Caco-2 (cell line): ENCODE results near the gene MEGF6. TPM values are rescaled to one million over a fixed set of nuclear protein-coding genes. Genes with fewer than 3 reads are reported as not detected.

Experiments used
- BruUV-seq: library from RNA; stranded (reverse); fragments of 400-500 nt; replicated peaks from 2 replicates; lab custom pipeline; 2021; lab: Mats Ljungman, UMichigan
- CTCF ChIA-PET: fragments of 300-600 bp; sonication (Branson Sonifier 250); formaldehyde crosslinking; loops from one replicate; lab custom pipeline; 2022; ENCODE audit warnings: antibody characterized with exemption; lab: Charles Lee
- POLR2A ChIA-PET: fragments of 300-600 bp; sonication (Branson Sonifier 250); formaldehyde crosslinking; loops from one replicate; lab custom pipeline; 2022; ENCODE audit warnings: antibody characterized with exemption; lab: Charles Lee
- DNase-seq, 2 experiments: peaks; one replicate each; pipeline versions ENCODE4 v3.0.0 to v3.0.0-alpha.2; 2020 to 2022
- H3K27me3 ChIP-seq: replicated peaks from 2 replicates; pipeline ENCODE4 v1.6.0; 2011; ENCODE audit warnings: low read length; ENCODE audit not compliant: control insufficient read depth, insufficient read depth
- H3K36me3 ChIP-seq: 2 replicates; pipeline ENCODE4 v1.5.1; 2011; ENCODE audit warnings: low read length; ENCODE audit not compliant: control insufficient read depth, insufficient read depth
- H3K4me1 ChIP-seq: fragments of 250-450 bp; sonication (Bioruptor Pico); 2 replicates; pipeline ENCODE4 v1.5.1; 2020; ENCODE audit warnings: mild to moderate bottlenecking
- H3K4me3 ChIP-seq: 2 replicates; pipeline ENCODE4 v1.5.1; 2011; ENCODE audit warnings: low read depth, mild to moderate bottlenecking, control low read depth, low read length
- H3K9me3 ChIP-seq: fragments of 250-450 bp; sonication (Bioruptor Pico); 2 replicates; pipeline ENCODE4 v1.5.1; 2020; ENCODE audit warnings: mild to moderate bottlenecking, moderate library complexity
- H3K27ac Mint-ChIP-seq: one replicate; pipeline ENCODE4 v1.8.0; 2022; ENCODE audit warnings: mixed read lengths; ENCODE audit not compliant: unreplicated experiment
- H3K27me3 Mint-ChIP-seq: one replicate; pipeline ENCODE4 v1.8.0; 2022; ENCODE audit warnings: mixed read lengths; ENCODE audit not compliant: insufficient read depth, unreplicated experiment
- H3K36me3 Mint-ChIP-seq: one replicate; pipeline ENCODE4 v1.8.0; 2022; ENCODE audit warnings: mild to moderate bottlenecking, mixed read lengths; ENCODE audit not compliant: insufficient read depth, unreplicated experiment
- H3K4me1 Mint-ChIP-seq: one replicate; pipeline ENCODE4 v1.8.0; 2022; ENCODE audit warnings: low read depth, mixed read lengths; ENCODE audit not compliant: unreplicated experiment
- H3K4me3 Mint-ChIP-seq: one replicate; pipeline ENCODE4 v1.8.0; 2022; ENCODE audit warnings: mild to moderate bottlenecking, moderate library complexity, mixed read lengths; ENCODE audit not compliant: unreplicated experiment
- H3K9me3 Mint-ChIP-seq: one replicate; pipeline ENCODE4 v1.8.0; 2022; ENCODE audit warnings: mixed read lengths; ENCODE audit not compliant: unreplicated experiment
- CTCF ChIP-seq, 2 experiments: fragments of 200-600 bp in 1 of 2; IDR thresholded peaks; 1 replicate in 1 of 2; 2 replicates in 1 of 2; pipeline versions ENCODE4 v1.5.1 to v1.8.0; 2011 to 2022; ENCODE audit warnings: antibody characterized with exemption in 1 of 2, control low read depth in 1 of 2, inconsistent platforms in 1 of 2, low read depth in 1 of 2, low read length in 1 of 2, mild to moderate bottlenecking in 1 of 2, moderate library complexity in 1 of 2; ENCODE audit not compliant: insufficient read depth in 1 of 2, severe bottlenecking in 1 of 2, unreplicated experiment in 1 of 2
- intact Hi-C: fragments of 100-400 bp; cut with micrococcal nuclease; formaldehyde crosslinking; loops from one replicate; pipeline ENCODE4 v1.10.0; 2022; ENCODE audit not compliant: unreplicated experiment
- total RNA-seq: library from RNA; stranded (reverse); gene quantifications from 2 replicates; pipeline ENCODE4 v1.2.3, GENCODE V29; 2022

MEGF6 gene
- total RNA-seq, 1 experiment from 2014 or later: 13.3 TPM

GRCh38 chr1:3522112-3522511 is 89.2 kb downstream of the MEGF6 start:
- intact Hi-C loops: no loop called here
- CTCF ChIA-PET: no interaction called here

GRCh38 chr1:3521426-3521825 is 89.9 kb downstream of the MEGF6 start:
- no peaks in the 10 kb centered on the region for H3K9me3 Mint-ChIP-seq
- Histone ChIP-seq H3K27me3 (no peaks in the 10 kb centered on the region), H3K36me3 (no peaks in the 10 kb centered on the region), H3K4me3 (no peak overlapping the region), H3K4me1 (no peaks in the 10 kb centered on the region), H3K9me3 (no peaks in the 10 kb centered on the region)
- no peak for TF ChIP-seq CTCF (IDR thresholded peaks at IDR 0.05; ENCODE audit: insufficient read depth in 1 of 2, low read depth in 1 of 2, low read length in 1 of 2, severe bottlenecking in 1 of 2, unreplicated experiment in 1 of 2)
- CTCF ChIA-PET: no interaction called here
- no peaks in the 10 kb centered on the region for H3K27me3 Mint-ChIP-seq
- no peaks in the 10 kb centered on the region for H3K36me3 Mint-ChIP-seq
- no peak overlapping the region for H3K4me3 Mint-ChIP-seq
- intact Hi-C loops: no loop called here
- H3K4me1 Mint-ChIP-seq: no peaks in the 10 kb centered on the region
- DNase-seq: no peak
- POLR2A ChIA-PET: no interaction called here
- H3K27ac Mint-ChIP-seq: no peak overlapping the region
- BruUV-seq: no TSS peak

More at GRCh38 chr1:3522112-3522511, 89.2 kb downstream of the MEGF6 start:
- POLR2A ChIA-PET: no interaction called here
- Mint-ChIP-seq H3K36me3 (no peaks in the 10 kb centered on the region), H3K27me3 (no peaks in the 10 kb centered on the region), H3K9me3 (no peaks in the 10 kb centered on the region), H3K4me1 (no peaks in the 10 kb centered on the region), H3K27ac (no peak overlapping the region), H3K4me3 (no peak overlapping the region)
- no TSS peak for BruUV-seq
- DNase-seq: no peak
- H3K36me3 ChIP-seq: no peaks in the 10 kb centered on the region
- H3K4me1 ChIP-seq: no peaks in the 10 kb centered on the region
- no peak for TF ChIP-seq CTCF (IDR thresholded peaks at IDR 0.05; ENCODE audit: insufficient read depth in 1 of 2, low read depth in 1 of 2, low read length in 1 of 2, severe bottlenecking in 1 of 2, unreplicated experiment in 1 of 2)
- H3K9me3 ChIP-seq: no peaks in the 10 kb centered on the region
- H3K27me3 ChIP-seq: no peaks in the 10 kb centered on the region
- H3K4me3 ChIP-seq: no peak overlapping the region

- Mint-ChIP-seq H3K9me3 (no peaks in the 10 kb centered on the region), H3K27me3 (no peaks in the 10 kb centered on the region), H3K36me3 (no peaks in the 10 kb centered on the region), H3K4me3 (no peak overlapping the region), H3K27ac (no peak overlapping the region), H3K4me1 (no peaks in the 10 kb centered on the region)
- POLR2A ChIA-PET: no interaction called here
- Histone ChIP-seq H3K36me3 (no peaks in the 10 kb centered on the region), H3K4me3 (no peak overlapping the region), H3K9me3 (no peaks in the 10 kb centered on the region), H3K4me1 (no peaks in the 10 kb centered on the region), H3K27me3 (no peaks in the 10 kb centered on the region)
- no TSS peak for BruUV-seq
- no peak for DNase-seq
- CTCF ChIA-PET: no interaction called here
- no peak for TF ChIP-seq CTCF (IDR thresholded peaks at IDR 0.05; ENCODE audit: insufficient read depth in 1 of 2, low read depth in 1 of 2, low read length in 1 of 2, severe bottlenecking in 1 of 2, unreplicated experiment in 1 of 2)
- intact Hi-C loops: no loop called here
Observed at GRCh38 chr1:3520419-3521378, 90.6 kb downstream of the MEGF6 start.
